Natural killer cell (primary cell): ENCODE data around the gene DGKH. TPM values are rescaled to one million over a fixed set of nuclear protein-coding genes. Genes with fewer than 3 reads are reported as not detected.

Source experiments
- ATAC-seq, 3 donors: fragments of 150-1000 bp in 2 of 3; fragments of 200-7000 bp in 1 of 3; cut with Tn5 transposase; 1 replicate in 1 of 3; 2 replicates in 2 of 3; pipeline ENCODE4 v1.10.0; 2021; ENCODE audit warnings: mild to moderate bottlenecking in 2 of 3, moderate library complexity in 2 of 3
- DNase-seq, 2 donors: peaks; one replicate each; pipeline versions ENCODE4 v3.0.0 to v3.0.0-alpha.2; 2013 to 2021; ENCODE audit warnings: mixed read lengths in 1 of 2
- H3K27ac ChIP-seq: one replicate; pipeline ENCODE4 v1.5.1; 2013; ENCODE audit warnings: mild to moderate bottlenecking, low read length
- H3K27me3 ChIP-seq: one replicate; pipeline ENCODE4 v1.6.1; 2013; ENCODE audit warnings: low read length; ENCODE audit not compliant: control insufficient read depth, insufficient read depth
- H3K36me3 ChIP-seq: one replicate; pipeline ENCODE4 v1.6.1; 2013; ENCODE audit warnings: low read length; ENCODE audit not compliant: control insufficient read depth, insufficient read depth
- H3K4me1 ChIP-seq: one replicate; pipeline ENCODE4 v1.6.1; 2013; ENCODE audit warnings: low read length; ENCODE audit not compliant: control insufficient read depth, insufficient read depth
- H3K4me3 ChIP-seq: one replicate; pipeline ENCODE4 v1.5.1; 2013; ENCODE audit warnings: low read length
- H3K9me3 ChIP-seq: one replicate; pipeline ENCODE4 v1.6.1; 2013; ENCODE audit warnings: low read length; ENCODE audit not compliant: control insufficient read depth, insufficient read depth
- H3K27ac Mint-ChIP-seq, 2 donors: one replicate each; pipeline ENCODE4 v1.8.0; 2022; ENCODE audit warnings: mild to moderate bottlenecking in 2 of 2, mixed read lengths in 2 of 2, moderate library complexity in 1 of 2
- H3K27me3 Mint-ChIP-seq, 2 donors: one replicate each; pipeline ENCODE4 v1.8.0; 2022; ENCODE audit warnings: low read depth in 2 of 2, mixed read lengths in 2 of 2
- H3K36me3 Mint-ChIP-seq: one replicate; pipeline ENCODE4 v1.8.0; 2022; ENCODE audit warnings: mixed read lengths
- H3K4me1 Mint-ChIP-seq, 2 donors: one replicate each; pipeline ENCODE4 v1.8.0; 2022; ENCODE audit warnings: mixed read lengths in 2 of 2
- H3K4me3 Mint-ChIP-seq: one replicate; pipeline ENCODE4 v1.8.0; 2022; ENCODE audit warnings: mild to moderate bottlenecking, moderate library complexity, mixed read lengths
- H3K9me3 Mint-ChIP-seq, 2 donors: one replicate each; pipeline ENCODE4 v1.8.0; 2022; ENCODE audit warnings: mixed read lengths in 2 of 2
- WGBS: methylation state at CpG from one replicate; pipeline ENCODE4 v1.1.7; 2013; ENCODE audit warnings: missing lambda C conversion rate; ENCODE audit not compliant: insufficient coverage; 5-methylcytosine and 5-hydroxymethylcytosine counted together
- intact Hi-C: fragments of 100-400 bp; cut with micrococcal nuclease; formaldehyde crosslinking; loops from one replicate; pipeline ENCODE4 v1.14.2; 2022
- total RNA-seq, 4 donors: library from RNA; stranded (reverse); fragments of 120-200 nt in 1 of 4; gene quantifications; one replicate each; pipeline versions ENCODE4 v1.2.3 to v1.2.4, GENCODE V29; 2013 to 2022
- TF ChIP-seq, protein P1 (sequence below): fragments of 200-600 bp; IDR thresholded peaks from one replicate; pipeline ENCODE4 v1.8.0; 2022; ENCODE audit warnings: antibody characterized with exemption

The DGKH gene
- total RNA-seq, 3 donors from 2014 or later (not counting 1 experiment from before 2014, with no cell fraction given), result 1.1 to 3.4 (median 1.2) TPM

DNA sequence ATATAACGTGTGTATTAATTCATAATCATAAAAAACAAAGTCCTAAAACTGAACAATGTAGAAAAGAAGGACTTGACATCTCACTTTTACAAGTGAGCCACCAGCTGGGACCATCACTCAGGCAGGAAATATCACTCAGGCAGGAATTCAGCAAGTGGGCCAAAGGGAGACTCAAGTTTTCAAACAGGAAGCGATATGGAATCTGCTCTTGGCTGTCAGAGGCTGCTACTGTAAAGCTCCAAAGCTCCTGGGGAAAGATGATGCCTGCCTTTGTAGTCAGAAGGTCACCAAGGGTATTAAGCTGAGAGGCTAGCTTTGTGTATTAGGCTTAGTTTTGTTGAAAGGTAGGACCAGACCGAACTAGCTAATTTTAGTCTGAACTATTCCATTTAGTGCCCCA lies 218.0 kb downstream of the DGKH start:
- no peak overlapping the region for H3K27ac ChIP-seq
- intact Hi-C loops, result no loop called here
- no peaks in the 10 kb centered on the region for H3K36me3 ChIP-seq
- Mint-ChIP-seq H3K9me3 (no peaks in the 10 kb centered on the region), H3K27ac (no peak overlapping the region), H3K4me1 (peaks cover 14 to 15% of the 10 kb centered on the region in 2 donors), H3K36me3 (no peaks in the 10 kb centered on the region), H3K27me3 (peaks cover 21 to 24% of the 10 kb centered on the region in 2 donors), H3K4me3 (no peak overlapping the region)
- H3K27me3 ChIP-seq, result peaks cover 4% of the 10 kb centered on the region
- no peak for ATAC-seq
- H3K4me1 ChIP-seq, result peaks cover 6% of the 10 kb centered on the region
- H3K9me3 ChIP-seq, result no peaks in the 10 kb centered on the region
- DNase-seq, result no peak
- TF ChIP-seq, protein P1, sequence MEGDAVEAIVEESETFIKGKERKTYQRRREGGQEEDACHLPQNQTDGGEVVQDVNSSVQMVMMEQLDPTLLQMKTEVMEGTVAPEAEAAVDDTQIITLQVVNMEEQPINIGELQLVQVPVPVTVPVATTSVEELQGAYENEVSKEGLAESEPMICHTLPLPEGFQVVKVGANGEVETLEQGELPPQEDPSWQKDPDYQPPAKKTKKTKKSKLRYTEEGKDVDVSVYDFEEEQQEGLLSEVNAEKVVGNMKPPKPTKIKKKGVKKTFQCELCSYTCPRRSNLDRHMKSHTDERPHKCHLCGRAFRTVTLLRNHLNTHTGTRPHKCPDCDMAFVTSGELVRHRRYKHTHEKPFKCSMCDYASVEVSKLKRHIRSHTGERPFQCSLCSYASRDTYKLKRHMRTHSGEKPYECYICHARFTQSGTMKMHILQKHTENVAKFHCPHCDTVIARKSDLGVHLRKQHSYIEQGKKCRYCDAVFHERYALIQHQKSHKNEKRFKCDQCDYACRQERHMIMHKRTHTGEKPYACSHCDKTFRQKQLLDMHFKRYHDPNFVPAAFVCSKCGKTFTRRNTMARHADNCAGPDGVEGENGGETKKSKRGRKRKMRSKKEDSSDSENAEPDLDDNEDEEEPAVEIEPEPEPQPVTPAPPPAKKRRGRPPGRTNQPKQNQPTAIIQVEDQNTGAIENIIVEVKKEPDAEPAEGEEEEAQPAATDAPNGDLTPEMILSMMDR, result no peak
- WGBS, result 93% methylated on average over 1 of the region's 3 CpGs
- H3K4me3 ChIP-seq, result no peak overlapping the region

DNA sequence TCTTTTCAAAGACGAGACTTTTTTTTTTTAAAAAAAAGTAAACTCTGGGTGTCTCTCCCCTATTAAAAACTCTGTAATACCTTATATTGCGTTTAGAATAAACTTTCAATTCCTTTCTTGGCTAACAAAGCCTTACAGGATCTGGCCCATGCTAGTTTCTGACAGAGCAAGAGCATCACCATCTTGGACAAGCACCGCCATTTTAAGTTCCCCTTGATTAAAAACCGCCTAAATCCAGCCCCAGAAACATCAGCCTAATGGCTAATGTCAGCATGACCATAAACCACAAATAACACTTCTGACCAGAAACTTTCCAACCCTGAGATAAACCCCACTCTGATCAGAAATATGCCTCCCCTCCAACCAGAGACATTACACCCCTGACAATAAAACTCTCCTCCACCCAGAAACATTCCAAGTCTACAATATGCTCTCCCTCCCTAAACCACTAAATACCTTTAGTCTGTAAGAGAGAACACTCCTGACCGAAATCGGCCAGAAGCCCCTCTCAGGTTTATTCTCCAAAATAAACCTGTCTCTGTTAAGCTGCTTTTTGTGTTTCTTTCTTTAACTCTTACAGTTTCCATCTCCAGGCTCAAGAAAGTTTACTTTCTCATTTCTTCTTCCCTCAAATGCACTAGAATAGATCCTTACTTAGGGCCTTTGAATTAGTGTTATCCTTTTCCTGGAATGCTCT lies 221.9 kb downstream of the DGKH start:
- ATAC-seq (no peak), DNase-seq (no peak)
- Histone ChIP-seq H3K9me3 (no peaks in the 10 kb centered on the region), H3K36me3 (no peaks in the 10 kb centered on the region), H3K27me3 (peaks cover 2% of the 10 kb centered on the region), H3K4me1 (peaks cover 9% of the 10 kb centered on the region), H3K4me3 (no peak overlapping the region), H3K27ac (no peak overlapping the region)
- 95% methylated on average over 6 of the region's 6 CpGs for WGBS
- Mint-ChIP-seq H3K4me3 (peak overlapping the region; percentile 98), H3K4me1 (peaks cover 42 to 44% of the 10 kb centered on the region in 2 donors), H3K27me3 (peaks cover 8 to 9% of the 10 kb centered on the region in 2 donors), H3K9me3 (no peaks in the 10 kb centered on the region), H3K36me3 (no peaks in the 10 kb centered on the region), H3K27ac (peak overlapping the region; percentile 95)
- TF ChIP-seq, protein P1, result no peak
- intact Hi-C loops, result loop anchor here (2.0 to 5.0 kb wide), 2 partner anchors 107 to 122 kb away; no protein-coding TSS in a partner anchor

DNA sequence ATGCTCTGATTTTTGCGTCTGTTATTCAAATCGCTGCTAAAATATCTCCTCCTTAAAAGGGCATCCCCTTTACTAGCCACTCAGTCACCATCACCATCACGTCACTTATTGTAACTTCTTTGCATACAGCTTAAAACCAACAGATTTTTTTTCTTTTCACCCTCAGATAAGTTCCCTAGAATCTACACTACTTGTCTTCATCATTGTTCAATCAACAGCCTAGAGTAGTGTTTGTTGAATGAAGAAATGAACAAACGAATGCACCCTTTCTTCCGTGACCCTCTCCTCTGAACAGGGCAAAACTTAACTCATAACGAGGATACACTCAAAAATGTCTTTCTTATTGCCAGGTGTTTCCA lies 222.4 kb downstream of the DGKH start:
- Mint-ChIP-seq H3K9me3 (no peaks in the 10 kb centered on the region), H3K27me3 (peaks cover 8 to 9% of the 10 kb centered on the region in 2 donors), H3K27ac (peak overlapping the region; percentile 95), H3K4me1 (peaks cover 43 to 46% of the 10 kb centered on the region in 2 donors), H3K36me3 (no peaks in the 10 kb centered on the region), H3K4me3 (peak overlapping the region; percentile 98)
- peaks cover 2% of the 10 kb centered on the region for H3K27me3 ChIP-seq
- H3K9me3 ChIP-seq, result no peaks in the 10 kb centered on the region
- WGBS, result 91% methylated on average over 6 of the region's 6 CpGs
- H3K27ac ChIP-seq, result peak overlapping the region; percentile 94
- TF ChIP-seq, protein P1, result no peak
- H3K4me1 ChIP-seq, result peaks cover 9% of the 10 kb centered on the region
- DNase-seq (no peak), ATAC-seq (no peak)
- intact Hi-C loops, result loop anchor here (2.0 to 5.0 kb wide), 2 partner anchors 106 to 122 kb away; no protein-coding TSS in a partner anchor
- no peaks in the 10 kb centered on the region for H3K36me3 ChIP-seq
- peak overlapping the region; percentile 75 for H3K4me3 ChIP-seq
